ENCODE results near the gene GPHA2. TPM values are rescaled to one million over a fixed set of nuclear protein-coding genes. Genes with fewer than 3 reads are reported as not detected.

The GPHA2 gene
- polyA plus RNA-seq, 1 of the 3 experiments (the other 2 are of a cell fraction), result not detected

DNA sequence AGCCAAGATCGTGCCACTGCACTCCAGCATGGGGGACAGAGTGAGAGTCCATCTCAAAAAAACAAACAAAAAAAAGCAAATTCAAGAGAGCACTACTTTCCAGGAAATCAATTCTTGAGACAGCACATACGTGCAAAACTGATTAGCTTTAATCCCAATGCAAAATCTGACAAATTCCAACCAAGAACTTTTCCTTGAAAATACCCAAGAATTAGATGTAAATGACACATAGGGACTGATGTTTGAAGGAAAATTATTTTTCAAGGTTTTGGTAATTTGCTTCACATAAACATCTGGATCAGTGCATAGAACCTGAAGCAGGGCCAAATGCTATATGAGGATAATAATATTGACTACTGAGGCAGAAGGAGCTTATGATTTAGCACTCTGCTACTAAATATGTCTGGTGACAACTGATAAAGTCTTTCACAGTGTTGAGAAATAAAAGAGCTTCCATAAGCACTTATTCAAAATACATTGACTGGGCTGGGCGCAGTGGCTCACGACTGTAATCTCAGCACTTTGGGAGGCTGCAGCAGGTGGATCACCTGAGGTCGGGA is 27.5 kb upstream of the GPHA2 start:
- ChIA-PET POLR2A (interaction anchor here (0.6 kb wide), 1 partner anchor 591 kb away, joined by 3 read pairs; no protein-coding TSS in a partner anchor), CTCF (interaction anchor here (1.3 to 3.1 kb wide), 2 partner anchors 51 to 75 kb away, joined by 3 to 9 read pairs; partner anchors contain the start of gene ARL2)
- H2AFZ ChIP-seq (ENCODE audit: low read depth), result no peak overlapping the region
- H3K4me2 ChIP-seq, result no peak overlapping the region
- no peaks in the 10 kb centered on the region for H3K9me2 ChIP-seq
- no peaks in the 10 kb centered on the region for H3K9me3 ChIP-seq
- no peaks in the 10 kb centered on the region for H3K79me2 ChIP-seq (ENCODE audit: insufficient read depth)
- WGBS (ENCODE audit: low lambda C conversion rate), result 75% methylated on average over 5 of the region's 5 CpGs
- no peak for TF ChIP-seq TEAD4 (IDR thresholded peaks at IDR 0.05; ENCODE audit: borderline replicate concordance, insufficient read depth)
- TF ChIP-seq GABPA (IDR thresholded peaks at IDR 0.05; ENCODE audit: low read depth), result no peak
- TF ChIP-seq RCOR1 (IDR thresholded peaks at IDR 0.05; ENCODE audit: low read length), result no peak
- no peak for TF ChIP-seq EP300 (IDR thresholded peaks at IDR 0.05; ENCODE audit: borderline replicate concordance in 1 of 2, low read depth in 1 of 2, low read length in 1 of 2)
- TF ChIP-seq RXRA (IDR thresholded peaks at IDR 0.05; ENCODE audit: borderline replicate concordance, low read depth), result no peak
- TF ChIP-seq NRF1 (IDR thresholded peaks at IDR 0.05; ENCODE audit: low read depth, low read length), result no peak
- no peak for TF ChIP-seq EZH2phosphoT487 (IDR thresholded peaks at IDR 0.05; ENCODE audit: borderline replicate concordance, low read depth)
- TF ChIP-seq NFIC (IDR thresholded peaks at IDR 0.05; ENCODE audit: borderline replicate concordance), result no peak
- no peak for TF ChIP-seq CHD2 (IDR thresholded peaks at IDR 0.05; ENCODE audit: low read length, partially characterized antibody)
- no peak for TF ChIP-seq PBX3 (IDR thresholded peaks at IDR 0.05)
- TF ChIP-seq, protein P1, sequence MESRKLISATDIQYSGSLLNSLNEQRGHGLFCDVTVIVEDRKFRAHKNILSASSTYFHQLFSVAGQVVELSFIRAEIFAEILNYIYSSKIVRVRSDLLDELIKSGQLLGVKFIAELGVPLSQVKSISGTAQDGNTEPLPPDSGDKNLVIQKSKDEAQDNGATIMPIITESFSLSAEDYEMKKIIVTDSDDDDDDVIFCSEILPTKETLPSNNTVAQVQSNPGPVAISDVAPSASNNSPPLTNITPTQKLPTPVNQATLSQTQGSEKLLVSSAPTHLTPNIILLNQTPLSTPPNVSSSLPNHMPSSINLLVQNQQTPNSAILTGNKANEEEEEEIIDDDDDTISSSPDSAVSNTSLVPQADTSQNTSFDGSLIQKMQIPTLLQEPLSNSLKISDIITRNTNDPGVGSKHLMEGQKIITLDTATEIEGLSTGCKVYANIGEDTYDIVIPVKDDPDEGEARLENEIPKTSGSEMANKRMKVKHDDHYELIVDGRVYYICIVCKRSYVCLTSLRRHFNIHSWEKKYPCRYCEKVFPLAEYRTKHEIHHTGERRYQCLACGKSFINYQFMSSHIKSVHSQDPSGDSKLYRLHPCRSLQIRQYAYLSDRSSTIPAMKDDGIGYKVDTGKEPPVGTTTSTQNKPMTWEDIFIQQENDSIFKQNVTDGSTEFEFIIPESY (IDR thresholded peaks at IDR 0.05; ENCODE audit: borderline replicate concordance, low read depth), result no peak
- TF ChIP-seq TAF1 (IDR thresholded peaks at IDR 0.05; ENCODE audit: borderline replicate concordance, low read depth, low read length), result no peak
- TF ChIP-seq, protein P2, sequence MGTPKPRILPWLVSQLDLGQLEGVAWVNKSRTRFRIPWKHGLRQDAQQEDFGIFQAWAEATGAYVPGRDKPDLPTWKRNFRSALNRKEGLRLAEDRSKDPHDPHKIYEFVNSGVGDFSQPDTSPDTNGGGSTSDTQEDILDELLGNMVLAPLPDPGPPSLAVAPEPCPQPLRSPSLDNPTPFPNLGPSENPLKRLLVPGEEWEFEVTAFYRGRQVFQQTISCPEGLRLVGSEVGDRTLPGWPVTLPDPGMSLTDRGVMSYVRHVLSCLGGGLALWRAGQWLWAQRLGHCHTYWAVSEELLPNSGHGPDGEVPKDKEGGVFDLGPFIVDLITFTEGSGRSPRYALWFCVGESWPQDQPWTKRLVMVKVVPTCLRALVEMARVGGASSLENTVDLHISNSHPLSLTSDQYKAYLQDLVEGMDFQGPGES (IDR thresholded peaks at IDR 0.05; ENCODE audit: low read depth, low read length), result no peak
- no peaks in the 10 kb centered on the region for H3F3A ChIP-seq (replicated peaks; ENCODE audit: insufficient read depth)
- no peaks in the 10 kb centered on the region for H4K20me1 ChIP-seq (ENCODE audit: insufficient read depth)
- no peak for DNase-seq
- no peak overlapping the region for H3K4me3 ChIP-seq (ENCODE audit: low read depth in 2 of 2, low read length in 1 of 2)
- H3K9ac ChIP-seq, result no peak overlapping the region
- peaks cover 0 to 3% of the 10 kb centered on the region in 2 experiments; a peak in 1 of 4 replicates for H3K4me1 ChIP-seq (ENCODE audit: control insufficient read depth in 1 of 2, insufficient read depth in 2 of 2, low read depth in 1 of 2, low read length in 1 of 2)
- H3K36me3 ChIP-seq (replicated peaks in 1 of 2; ENCODE audit: control insufficient read depth in 1 of 2, insufficient read depth in 2 of 2, low read length in 1 of 2), result no peaks in the 10 kb centered on the region
- no peak overlapping the region for H3K27ac ChIP-seq (ENCODE audit: low read depth in 2 of 2, low read length in 1 of 2)
- H3K27me3 ChIP-seq (ENCODE audit: insufficient read depth), result no peaks in the 10 kb centered on the region
